Stimulated activated CD8-positive, alpha-beta memory T cell treated with anti-CD3 and anti-CD28 coated beads, Interleukin-7, amount 100 ng/mL, for 48 hours (primary cell): ENCODE measurements around the gene ARNT2.
"Not testable (repeated sequence)": the region's sequence is repeated elsewhere in the genome, so short reads cannot be mapped to it uniquely, and the experiment has no call there.

Experiments
- DNase-seq, 2 donors: peaks; one replicate each; pipeline ENCODE4 v3.0.0-alpha.2; 2020; ENCODE audit warnings: low read depth in 1 of 2; ENCODE audit errors: extremely low read depth in 1 of 2

Gene ARNT2

GRCh38 chr15:80641384-80641783, 237.2 kb downstream of the ARNT2 start:
- DNase-seq, result no peak

GRCh38 chr15:80643431-80643951, 239.3 kb downstream of the ARNT2 start:
- DNase-seq, result no peak

GRCh38 chr15:80645494-80646065, 241.4 kb downstream of the ARNT2 start:
- DNase-seq, result no peak

- DNase-seq, result not testable (repeated sequence)
These were observed 243.2 kb downstream of the ARNT2 start for GRCh38 chr15:80647424-80647823.
